NCI-H2196 treated with DMSO at 0.1 percent for 48 hours (cell line): ENCODE results near the gene ANGPTL7.
"Not testable (repeated sequence)": the region's sequence is repeated elsewhere in the genome, so short reads cannot be mapped to it uniquely, and the experiment has no call there.

Experiments
- DNase-seq: peaks from one replicate; lab custom pipeline; 2025; ENCODE audit not compliant: unreplicated experiment; lab: John Stamatoyannopoulos, UW

Gene ANGPTL7, protein sequence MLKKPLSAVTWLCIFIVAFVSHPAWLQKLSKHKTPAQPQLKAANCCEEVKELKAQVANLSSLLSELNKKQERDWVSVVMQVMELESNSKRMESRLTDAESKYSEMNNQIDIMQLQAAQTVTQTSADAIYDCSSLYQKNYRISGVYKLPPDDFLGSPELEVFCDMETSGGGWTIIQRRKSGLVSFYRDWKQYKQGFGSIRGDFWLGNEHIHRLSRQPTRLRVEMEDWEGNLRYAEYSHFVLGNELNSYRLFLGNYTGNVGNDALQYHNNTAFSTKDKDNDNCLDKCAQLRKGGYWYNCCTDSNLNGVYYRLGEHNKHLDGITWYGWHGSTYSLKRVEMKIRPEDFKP

DNA sequence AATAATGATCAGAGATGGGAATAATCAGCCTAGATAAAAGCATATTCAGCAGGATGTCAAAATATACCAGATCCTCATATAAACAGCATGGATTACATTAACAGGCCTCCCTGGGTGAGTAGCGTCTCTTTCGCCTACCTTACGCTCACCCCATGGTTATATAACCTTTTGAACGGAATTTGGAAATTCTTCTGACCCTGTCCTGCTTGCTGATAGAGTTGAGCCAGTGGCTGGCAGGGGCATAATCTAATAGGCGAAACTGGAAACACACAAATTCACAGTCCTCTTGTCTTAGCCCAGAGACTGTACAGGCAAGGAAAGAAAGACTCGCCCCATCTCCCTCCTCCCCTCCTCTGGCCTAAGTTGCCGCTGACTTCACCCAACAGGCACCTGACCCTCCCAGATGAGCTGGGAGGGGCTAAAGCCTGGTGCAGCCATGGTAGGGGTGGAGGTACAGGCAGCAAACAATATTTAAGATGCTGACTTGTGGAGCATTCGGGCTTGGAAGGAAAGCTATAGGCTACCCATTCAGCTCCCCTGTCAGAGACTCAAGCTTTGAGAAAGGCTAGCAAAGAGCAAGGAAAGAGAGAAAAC lies at the start of gene ANGPTL7:
Gene ANGPTL7 (plus strand): TSS at position 498 of the 594 bp plus-strand sequence. CDS start 225 bp downstream, outside the sequence.
- no peak for DNase-seq

DNA sequence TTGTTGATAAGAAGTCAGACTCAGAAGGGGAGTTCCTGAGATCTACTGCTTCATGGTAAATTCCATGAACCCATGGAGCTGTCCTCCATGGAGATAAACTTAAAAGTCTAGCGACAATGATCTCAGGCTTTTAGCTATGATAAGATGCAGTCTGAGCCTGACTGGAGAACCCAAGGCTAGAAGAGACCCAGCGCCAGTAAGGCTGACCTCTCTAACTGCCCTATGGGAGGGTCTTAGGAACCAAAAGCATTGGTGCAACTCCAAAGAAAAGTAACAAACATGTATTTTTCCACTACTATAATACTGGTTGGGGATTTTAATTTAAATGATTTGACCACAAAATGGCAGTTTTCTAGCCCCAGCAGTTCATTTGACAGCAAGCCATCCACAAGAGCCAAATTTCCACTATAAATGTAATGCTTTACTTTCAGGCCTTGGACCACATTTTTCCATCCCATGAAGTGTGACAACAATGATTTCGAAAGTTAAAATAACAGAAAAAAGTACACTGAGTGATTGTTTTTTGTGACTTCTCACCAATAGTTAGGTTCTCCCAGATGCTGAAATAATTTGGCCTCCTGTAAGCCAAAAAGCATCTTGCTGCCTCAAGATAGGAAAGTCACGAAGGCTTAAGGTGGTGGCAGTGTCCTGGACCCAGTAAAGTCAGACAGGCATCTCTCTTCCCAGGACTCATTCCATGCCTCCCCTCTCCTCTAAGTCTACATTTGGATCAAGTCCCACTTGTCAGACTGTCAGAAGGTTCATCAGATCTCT lies 46.4 kb upstream of the ANGPTL7 start:
- no peak for DNase-seq

- DNase-seq = no peak
These were observed 45.8 kb upstream of the ANGPTL7 start for GRCh38 chr1:11143401-11143800.

DNA sequence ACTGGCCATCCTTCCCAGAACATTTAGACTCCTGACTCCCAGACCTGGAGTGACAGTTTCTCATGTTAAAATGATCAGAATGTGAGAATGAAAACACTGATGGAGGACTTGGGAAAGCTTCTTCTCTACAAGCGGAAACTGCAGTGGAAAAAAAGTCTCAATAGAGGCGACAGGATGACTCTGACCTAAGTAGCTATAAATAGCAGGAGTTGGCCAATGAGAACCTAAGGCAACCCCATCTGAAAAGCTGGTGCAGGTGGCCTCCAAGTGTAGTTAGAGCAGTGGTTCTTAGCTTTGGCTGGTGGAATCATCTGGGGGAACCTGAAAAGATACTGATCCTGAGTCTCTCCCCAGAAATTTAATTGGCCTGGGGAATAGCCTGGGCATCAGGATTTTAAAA lies 45.2 kb upstream of the ANGPTL7 start:
- no peak for DNase-seq

DNA sequence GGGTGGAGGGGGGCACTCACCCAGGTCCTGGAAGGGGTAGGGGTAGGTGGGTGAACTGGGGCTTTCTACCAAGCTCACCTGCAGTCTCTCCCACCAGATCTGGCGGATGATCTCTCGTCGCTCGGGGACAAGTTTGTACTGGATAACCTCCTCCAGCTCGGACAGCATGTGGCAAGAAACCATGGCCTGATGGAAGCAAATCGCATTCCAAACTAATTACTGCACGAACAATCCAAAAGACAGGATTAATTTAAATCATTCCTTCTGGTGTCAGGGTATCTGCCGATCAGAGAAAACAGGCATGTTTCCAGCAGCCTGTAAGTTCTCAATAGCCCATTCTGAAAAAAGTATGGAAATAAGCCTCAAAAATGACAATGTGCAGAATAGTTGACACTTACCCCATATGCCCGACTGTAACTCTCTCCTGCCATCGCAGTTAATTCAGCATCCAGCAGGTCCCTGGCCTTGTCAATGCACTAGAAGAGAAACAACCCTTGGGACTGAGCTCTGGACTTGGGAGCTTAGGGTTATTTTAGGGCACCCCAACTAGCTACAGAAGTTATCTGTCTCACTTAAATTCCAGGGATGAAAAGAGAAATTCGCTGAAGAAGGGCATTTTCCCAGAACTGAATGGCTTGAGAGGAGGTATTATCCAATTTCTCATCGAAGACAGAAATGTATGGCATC lies 44.4 kb upstream of the ANGPTL7 start:
- DNase-seq = no peak

DNA sequence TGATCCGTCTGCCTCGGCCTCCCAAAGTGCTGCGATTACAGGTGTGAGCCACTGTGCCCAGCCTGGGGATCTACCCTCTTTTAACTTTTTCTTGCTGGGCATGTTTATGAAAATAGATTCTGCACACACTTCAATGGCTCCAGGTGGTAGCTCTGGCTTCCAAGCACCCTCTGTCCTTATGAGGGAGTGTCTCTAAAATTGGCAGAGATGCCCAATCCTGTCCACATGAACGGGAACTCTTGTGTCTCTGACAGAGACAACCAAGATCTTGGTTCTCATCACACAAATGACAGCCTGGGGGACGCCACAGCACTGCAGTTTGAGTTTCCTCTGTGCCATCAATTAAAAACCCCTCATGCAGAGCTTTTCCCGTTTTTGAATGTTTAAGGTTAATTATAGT lies 43.4 kb upstream of the ANGPTL7 start:
- no peak for DNase-seq

DNA sequence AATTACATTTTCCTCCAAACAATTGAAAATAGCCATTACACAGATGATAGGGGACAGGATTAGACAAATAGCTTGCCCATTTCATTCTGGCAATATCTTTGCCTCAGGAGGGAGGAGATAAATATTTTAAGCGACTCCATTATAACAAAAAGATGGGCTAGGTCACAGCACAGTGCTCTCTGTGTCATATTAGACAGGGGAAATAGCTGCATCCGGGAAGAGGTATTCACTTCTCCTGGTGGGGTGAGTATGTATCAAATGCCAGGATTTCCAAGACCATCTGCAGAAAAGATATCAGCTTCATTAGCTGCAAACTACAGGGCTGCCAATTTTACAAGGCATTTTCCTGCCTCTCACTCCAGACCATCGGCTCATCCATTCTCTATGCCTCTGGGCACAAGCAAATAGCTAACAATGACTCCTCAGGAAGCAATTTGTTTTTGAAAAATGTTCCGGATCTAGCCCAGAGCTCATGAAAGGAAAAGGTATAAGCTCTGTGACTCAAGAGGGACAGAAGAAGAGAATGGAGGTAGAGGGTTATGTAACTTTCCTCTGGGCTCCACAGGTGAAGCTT lies 41.9 kb upstream of the ANGPTL7 start:
- no peak for DNase-seq

DNA sequence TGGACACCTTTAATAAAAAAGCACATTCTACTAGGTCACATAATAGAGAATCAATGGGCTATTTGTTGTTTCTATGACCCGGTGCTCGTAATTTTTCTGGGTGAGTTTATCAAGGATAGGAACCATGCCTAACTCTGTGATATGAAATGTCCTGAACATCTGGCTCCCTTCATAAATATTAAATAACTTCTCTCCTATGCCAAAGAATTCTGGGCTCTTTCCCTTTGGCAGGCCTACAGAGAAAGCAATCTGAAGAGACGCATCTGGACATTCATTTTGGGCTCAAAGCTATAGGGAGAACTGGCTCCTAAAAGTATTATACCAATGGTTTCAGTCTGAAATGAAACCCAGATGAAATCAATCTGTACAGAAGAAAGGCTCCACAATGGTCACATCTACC lies 38.8 kb upstream of the ANGPTL7 start:
- DNase-seq = no peak

- no peak for DNase-seq
These were observed 38.0 kb upstream of the ANGPTL7 start for GRCh38 chr1:11151114-11151513.

GRCh38 chr1:11151826-11152612 lies 37.1 kb upstream of the ANGPTL7 start:
- no peak for DNase-seq

- DNase-seq = no peak
These were observed 36.4 kb upstream of the ANGPTL7 start for GRCh38 chr1:11152755-11153154.

DNA sequence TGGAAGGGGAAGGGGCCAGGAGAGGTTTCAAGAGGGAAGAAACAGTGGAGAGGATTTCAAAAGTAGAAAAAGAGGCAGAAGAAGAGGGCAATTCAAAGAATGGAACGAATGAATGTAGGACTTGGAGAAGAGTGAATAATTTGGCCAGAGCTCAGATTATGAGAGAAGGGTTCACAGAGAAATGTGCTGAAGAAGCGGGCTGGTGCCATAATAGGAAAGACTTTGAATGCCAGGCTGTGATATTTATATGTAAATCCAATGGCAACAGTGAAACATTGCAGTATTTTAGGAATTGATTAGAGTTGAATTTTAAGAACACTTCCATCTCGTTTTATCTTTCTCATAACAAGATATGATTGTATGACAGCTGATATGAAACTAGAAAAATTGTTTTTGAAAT lies 36.0 kb upstream of the ANGPTL7 start:
- DNase-seq = no peak

GRCh38 chr1:11156441-11156840 lies 32.7 kb upstream of the ANGPTL7 start:
- DNase-seq = peak; percentile 28

GRCh38 chr1:11156963-11157362 lies 32.2 kb upstream of the ANGPTL7 start:
- DNase-seq = no peak

GRCh38 chr1:11157394-11157793 lies 31.8 kb upstream of the ANGPTL7 start:
- DNase-seq = peak; percentile 45

DNA sequence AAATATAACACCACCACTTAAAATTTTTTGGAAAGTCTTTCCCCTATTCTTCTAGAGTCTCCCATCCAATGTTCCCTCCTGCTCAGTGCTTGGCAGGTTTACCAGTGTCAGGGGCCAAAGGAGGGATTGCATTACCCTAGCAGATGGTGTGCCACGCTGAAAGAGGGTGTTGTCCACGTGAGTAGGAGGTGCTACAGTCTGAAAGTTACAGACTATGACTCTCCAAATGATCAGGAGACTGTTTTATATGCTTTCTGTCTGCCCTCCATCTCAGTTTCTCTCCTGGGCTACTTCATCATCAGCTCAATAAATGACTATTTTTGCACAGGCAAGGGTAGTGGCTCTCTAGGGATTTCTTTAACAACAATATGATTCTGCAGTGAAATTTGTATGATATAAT lies 31.3 kb upstream of the ANGPTL7 start:
- DNase-seq = peak; percentile 78

DNA sequence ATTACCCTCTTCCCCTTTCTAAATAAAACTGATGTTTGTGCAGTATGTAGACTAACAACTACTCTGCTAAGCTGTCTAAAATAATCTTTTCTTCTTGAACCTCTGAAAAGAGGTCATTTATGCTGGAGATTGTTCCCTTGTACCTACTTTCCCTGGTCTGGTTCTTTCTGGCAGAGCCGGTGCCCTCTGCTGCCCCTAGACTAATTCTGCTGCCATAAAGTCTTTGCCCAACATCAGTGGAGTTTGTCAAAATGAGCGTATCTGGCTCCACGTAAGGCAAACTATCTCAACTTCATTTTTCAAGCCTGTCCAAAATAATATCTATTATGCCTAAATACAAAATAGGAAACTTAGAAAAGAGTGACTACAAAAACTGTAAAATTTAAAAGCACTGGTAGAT lies 30.9 kb upstream of the ANGPTL7 start:
- no peak for DNase-seq

DNA sequence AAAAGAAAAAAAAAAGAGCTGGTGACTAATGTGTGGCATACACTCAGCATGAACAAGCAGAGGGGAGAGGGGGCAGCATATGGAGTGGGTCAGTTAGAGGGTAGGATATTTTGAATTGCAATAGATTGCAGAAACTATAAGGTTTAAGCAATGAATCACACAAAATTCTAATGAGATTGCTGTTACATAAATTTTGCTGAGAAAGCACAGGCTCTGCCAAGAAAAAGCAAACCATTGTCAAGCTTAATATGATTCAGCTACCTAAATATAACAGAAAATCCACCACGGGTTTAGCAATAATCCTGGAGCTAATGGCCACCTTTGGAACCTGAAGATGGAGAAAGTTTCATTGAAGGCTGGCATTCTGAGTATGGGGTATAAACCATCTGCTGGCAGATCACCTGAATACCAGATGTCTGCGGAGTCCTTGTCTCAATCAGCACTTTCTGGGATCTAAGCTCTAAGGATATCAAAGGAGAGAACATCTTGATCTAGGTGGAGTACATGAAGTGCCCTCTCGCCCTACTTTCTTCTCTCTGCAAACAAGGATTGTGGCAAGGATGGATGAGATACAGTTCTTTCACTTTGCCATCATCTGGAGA lies 30.3 kb upstream of the ANGPTL7 start:
- DNase-seq = no peak

- DNase-seq = not testable (repeated sequence)
These were observed 26.4 kb upstream of the ANGPTL7 start for GRCh38 chr1:11162752-11163151.

DNA sequence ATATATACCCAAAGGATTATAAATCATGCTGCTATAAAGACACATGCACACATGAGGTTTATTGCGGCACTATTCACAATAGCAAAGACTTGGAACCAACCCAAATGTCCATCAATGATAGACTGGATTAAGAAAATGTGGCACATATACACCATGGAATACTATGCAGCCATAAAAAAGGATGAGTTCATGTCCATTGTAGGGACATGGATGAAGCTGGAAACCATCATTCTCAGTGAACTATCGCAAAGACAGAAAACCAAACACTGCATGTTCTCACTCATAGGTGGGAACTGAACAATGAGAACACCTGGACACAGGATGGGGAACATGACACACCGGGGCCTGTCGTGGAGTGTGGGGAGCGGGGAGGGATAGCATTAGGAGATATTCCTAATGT lies 22.4 kb upstream of the ANGPTL7 start:
- DNase-seq = not testable (repeated sequence)
